ENCODE measurements around the gene BST2. TPM values are rescaled to one million over a fixed set of nuclear protein-coding genes. Genes with fewer than 3 reads are reported as not detected.
A peak's percentile ranks its signal among the peaks of the same experiment; 100 is the strongest.

The BST2 gene
- total RNA-seq, 2 donors from 2014 or later, result 113 to 144 TPM

DNA sequence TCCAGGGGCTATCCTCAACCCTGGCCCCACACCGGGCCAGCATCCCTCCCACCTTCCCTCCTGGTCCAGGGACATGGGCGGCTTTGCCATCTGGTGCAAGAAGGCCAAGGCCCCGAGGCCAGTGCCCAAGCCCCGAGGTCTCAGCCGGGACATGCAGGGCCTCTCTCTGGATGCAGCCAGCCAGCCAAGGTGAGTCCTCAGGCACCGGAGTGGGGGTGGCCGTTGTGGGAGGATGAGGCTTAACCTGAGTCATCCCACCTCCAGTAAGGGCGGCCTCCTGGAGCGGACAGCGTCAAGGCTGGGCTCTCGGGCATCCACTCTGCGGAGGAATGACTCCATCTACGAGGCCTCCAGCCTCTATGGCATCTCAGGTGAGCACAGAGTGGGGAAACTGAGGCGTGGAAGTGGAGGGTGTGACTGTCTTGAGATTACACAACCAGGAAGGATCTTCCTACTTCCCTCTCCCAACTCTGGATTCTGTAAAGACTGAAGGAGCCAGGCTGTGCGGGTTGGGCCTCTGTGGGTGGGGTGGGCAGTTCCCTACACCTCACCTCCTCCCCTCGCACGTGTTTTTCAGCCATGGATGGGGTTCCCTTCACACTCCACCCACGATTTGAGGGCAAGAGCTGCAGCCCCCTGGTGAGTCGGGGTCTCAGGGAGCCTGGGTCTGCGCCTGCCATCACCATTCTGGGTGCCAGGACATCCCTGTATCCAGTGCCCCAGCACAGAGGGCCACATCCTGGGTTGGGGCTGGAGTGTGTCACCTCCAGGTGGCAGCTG is 18.2 kb upstream of the BST2 start:
- Histone ChIP-seq H3K27me3 (replicated peaks; ENCODE audit: insufficient read depth) (no peaks in the 10 kb centered on the region), H3K36me3 (peaks cover 7% of the 10 kb centered on the region), H3K9me3 (no peaks in the 10 kb centered on the region), H3K4me3 (no peak overlapping the region), H3K27ac (no peak overlapping the region), H3K4me1 (ENCODE audit: control insufficient read depth in 1 of 2, low read depth in 2 of 2) (peaks cover 0 to 8% of the 10 kb centered on the region in 2 donors)
- ATAC-seq (ENCODE audit: insufficient number of reproducible peaks, low FRiP score, low read depth) (no peak), DNase-seq (ENCODE audit: low spot score) (no peak)
- TF ChIP-seq, protein P1, sequence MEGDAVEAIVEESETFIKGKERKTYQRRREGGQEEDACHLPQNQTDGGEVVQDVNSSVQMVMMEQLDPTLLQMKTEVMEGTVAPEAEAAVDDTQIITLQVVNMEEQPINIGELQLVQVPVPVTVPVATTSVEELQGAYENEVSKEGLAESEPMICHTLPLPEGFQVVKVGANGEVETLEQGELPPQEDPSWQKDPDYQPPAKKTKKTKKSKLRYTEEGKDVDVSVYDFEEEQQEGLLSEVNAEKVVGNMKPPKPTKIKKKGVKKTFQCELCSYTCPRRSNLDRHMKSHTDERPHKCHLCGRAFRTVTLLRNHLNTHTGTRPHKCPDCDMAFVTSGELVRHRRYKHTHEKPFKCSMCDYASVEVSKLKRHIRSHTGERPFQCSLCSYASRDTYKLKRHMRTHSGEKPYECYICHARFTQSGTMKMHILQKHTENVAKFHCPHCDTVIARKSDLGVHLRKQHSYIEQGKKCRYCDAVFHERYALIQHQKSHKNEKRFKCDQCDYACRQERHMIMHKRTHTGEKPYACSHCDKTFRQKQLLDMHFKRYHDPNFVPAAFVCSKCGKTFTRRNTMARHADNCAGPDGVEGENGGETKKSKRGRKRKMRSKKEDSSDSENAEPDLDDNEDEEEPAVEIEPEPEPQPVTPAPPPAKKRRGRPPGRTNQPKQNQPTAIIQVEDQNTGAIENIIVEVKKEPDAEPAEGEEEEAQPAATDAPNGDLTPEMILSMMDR (IDR thresholded peaks at IDR 0.05), result no peak

DNA sequence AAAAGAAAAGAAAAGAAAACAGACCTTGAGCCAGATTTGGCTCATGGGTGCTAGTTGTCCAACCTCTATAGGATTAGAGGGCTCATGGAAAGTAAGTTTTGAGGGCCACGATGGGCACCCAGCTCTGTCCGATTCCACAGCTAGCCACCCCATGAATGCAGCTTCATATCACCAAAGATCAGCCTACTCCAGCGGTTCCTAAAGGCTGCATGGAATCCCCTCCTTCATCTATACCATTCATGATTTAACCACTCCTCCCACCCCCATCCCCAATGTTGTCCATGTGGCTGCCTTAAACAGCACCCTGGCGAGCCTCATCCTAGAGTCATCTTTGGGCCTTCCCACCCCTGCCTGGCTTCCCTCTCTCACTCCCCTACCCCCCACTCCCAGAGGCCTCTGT is 16.5 kb upstream of the BST2 start:
- Histone ChIP-seq H3K36me3 (peaks cover 7% of the 10 kb centered on the region), H3K9me3 (no peaks in the 10 kb centered on the region), H3K27ac (no peak overlapping the region), H3K4me1 (ENCODE audit: control insufficient read depth in 1 of 2, low read depth in 2 of 2) (peaks cover 0 to 8% of the 10 kb centered on the region in 2 donors), H3K4me3 (no peak overlapping the region), H3K27me3 (replicated peaks; ENCODE audit: insufficient read depth) (no peaks in the 10 kb centered on the region)
- ATAC-seq (ENCODE audit: insufficient number of reproducible peaks, low FRiP score, low read depth), result no peak
- TF ChIP-seq, protein P1 (IDR thresholded peaks at IDR 0.05), result no peak
- DNase-seq (ENCODE audit: low spot score), result no peak

DNA sequence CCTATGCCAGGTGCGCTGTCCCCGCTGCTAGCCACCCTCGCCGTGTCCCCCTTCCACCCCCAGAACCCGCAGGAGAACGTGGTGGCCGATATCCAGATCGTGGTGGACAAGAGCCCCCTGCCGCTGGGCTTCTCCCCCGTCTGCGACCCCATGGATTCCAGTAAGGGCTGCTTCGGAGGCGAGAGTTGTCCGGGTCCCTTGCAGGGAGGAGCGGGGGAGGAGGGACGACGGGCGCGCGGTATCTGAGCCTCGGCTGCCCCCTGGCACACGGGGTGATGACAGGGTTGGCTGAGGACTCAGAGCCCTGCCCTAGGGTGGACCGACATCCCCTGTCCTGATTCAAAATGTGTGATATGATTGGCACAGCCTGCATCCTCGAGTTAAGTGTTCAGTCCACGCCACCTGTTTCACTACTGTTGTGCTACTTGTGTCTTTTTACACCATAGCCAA is 15.1 kb upstream of the BST2 start:
- Histone ChIP-seq H3K4me1 (ENCODE audit: control insufficient read depth in 1 of 2, low read depth in 2 of 2) (peaks cover 0 to 8% of the 10 kb centered on the region in 2 donors), H3K36me3 (peaks cover 7% of the 10 kb centered on the region), H3K27ac (no peak overlapping the region), H3K4me3 (peak overlapping the region; percentile 90), H3K9me3 (no peaks in the 10 kb centered on the region), H3K27me3 (replicated peaks; ENCODE audit: insufficient read depth) (no peaks in the 10 kb centered on the region)
- TF ChIP-seq, protein P1 (IDR thresholded peaks at IDR 0.05), result no peak
- ATAC-seq (ENCODE audit: insufficient number of reproducible peaks, low FRiP score, low read depth), result no peak
- DNase-seq (ENCODE audit: low spot score), result no peak

DNA sequence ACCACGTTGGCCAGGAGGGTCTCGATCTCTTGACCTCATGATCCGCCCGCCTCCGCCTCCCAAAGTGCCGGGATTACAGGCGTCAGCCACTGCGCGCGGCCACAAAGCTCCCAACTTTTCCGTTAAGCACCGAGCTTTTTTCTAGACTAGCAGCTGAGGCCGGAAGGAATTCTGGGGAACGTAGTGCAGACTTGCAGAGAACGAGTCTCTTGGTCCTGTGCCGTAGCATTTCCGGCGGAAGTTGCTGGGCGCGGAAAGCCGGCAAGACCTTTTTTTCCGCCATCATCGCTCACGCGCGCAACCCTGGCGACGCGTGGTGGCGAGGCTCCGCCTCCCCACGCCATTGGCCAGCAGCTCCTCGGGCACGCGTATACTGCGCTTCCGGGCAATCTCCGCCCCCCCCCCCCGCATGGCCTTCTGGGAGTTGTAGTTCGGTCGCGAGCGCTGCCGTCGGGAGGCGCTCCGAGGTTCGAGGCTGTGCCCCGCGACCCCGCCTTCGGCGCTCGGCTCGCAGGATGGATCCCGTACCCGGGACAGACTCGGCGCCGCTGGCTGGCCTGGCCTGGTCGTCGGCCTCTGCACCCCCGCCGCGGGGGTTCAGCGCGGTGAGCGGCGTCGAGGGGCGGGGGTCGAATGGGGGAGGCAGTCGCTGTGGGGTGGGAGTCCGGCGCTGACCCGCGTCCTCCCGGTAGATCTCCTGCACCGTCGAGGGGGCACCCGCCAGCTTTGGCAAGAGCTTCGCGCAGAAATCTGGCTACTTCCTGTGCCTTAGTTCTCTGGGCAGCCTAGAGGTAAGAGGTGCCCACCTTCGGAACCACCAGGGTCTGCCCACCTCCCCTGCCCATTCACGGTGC is 14.4 kb upstream of the BST2 start, which contains the start of gene MVB12A:
Gene MVB12A, plus strand, starts transcription at position 427 of the 854 bp plus-strand sequence. Its CDS starts 89 bp downstream, at position 516.
- Histone ChIP-seq H3K4me3 (peak within 1 kb of the TSS; percentile 90), H3K9me3 (no peaks in the 10 kb centered on the region), H3K27ac (peak within 1 kb of the TSS; percentile 62 to 83), H3K36me3 (peaks cover 7% of the 10 kb centered on the region), H3K4me1 (ENCODE audit: control insufficient read depth in 1 of 2, low read depth in 2 of 2) (peaks cover 0 to 8% of the 10 kb centered on the region in 2 donors), H3K27me3 (replicated peaks; ENCODE audit: insufficient read depth) (no peaks in the 10 kb centered on the region)
- DNase-seq (ENCODE audit: low spot score) (peak; percentile 85), ATAC-seq (ENCODE audit: insufficient number of reproducible peaks, low FRiP score, low read depth) (peak; percentile 89)
- TF ChIP-seq, protein P1 (IDR thresholded peaks at IDR 0.05), result no peak

DNA sequence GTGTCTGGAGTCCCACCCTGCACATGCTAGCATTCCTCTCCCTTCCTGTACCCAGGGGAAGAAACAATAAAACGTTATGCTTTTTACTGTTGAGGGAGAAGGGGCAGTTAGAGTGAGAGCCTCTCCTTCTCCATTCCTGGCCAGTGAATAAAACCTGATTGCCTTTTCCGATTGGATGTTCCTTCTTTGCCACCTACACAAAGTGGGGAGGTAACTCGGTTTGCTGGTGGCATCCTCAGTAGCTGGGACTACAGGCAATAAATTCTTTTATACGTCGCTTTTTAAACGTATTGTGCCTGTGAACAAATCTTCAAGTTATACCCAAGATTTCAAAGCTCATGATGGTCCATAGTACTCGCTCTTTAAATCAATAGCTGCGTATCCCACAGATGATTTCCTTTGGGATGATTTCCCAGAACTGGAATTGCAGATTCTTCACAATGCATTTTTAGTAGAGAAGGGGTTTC is 13.8 kb upstream of the BST2 start:
- Histone ChIP-seq H3K4me1 (ENCODE audit: control insufficient read depth in 1 of 2, low read depth in 2 of 2) (peaks cover 0 to 8% of the 10 kb centered on the region in 2 donors), H3K27ac (peak overlapping the region; percentile 62 to 83), H3K9me3 (no peaks in the 10 kb centered on the region), H3K4me3 (peak overlapping the region; percentile 90), H3K36me3 (peaks cover 7% of the 10 kb centered on the region), H3K27me3 (replicated peaks; ENCODE audit: insufficient read depth) (no peaks in the 10 kb centered on the region)
- TF ChIP-seq, protein P1 (IDR thresholded peaks at IDR 0.05), result no peak
- DNase-seq (ENCODE audit: low spot score) (no peak), ATAC-seq (ENCODE audit: insufficient number of reproducible peaks, low FRiP score, low read depth) (no peak)

Data from thoracic aorta (tissue), 2 donors.